Adipocyte (in vitro differentiated cells): ENCODE results near the gene ARHGDIB.
A peak's percentile ranks its signal among the peaks of the same experiment; 100 is the strongest.

Source experiments
- DNase-seq: peaks from one replicate; pipeline ENCODE4 v3.0.0-alpha.2; 2015; ENCODE audit warnings: low read depth
- H3K27me3 ChIP-seq: replicated peaks from 2 replicates; pipeline ENCODE4 v1.7.0; 2013; ENCODE audit warnings: mild to moderate bottlenecking, low read length, moderate library complexity; ENCODE audit not compliant: control insufficient read depth, insufficient read depth
- H3K36me3 ChIP-seq: 2 replicates; pipeline ENCODE4 v1.7.0; 2013; ENCODE audit warnings: low read length, mild to moderate bottlenecking, moderate library complexity; ENCODE audit not compliant: control insufficient read depth, insufficient read depth, severe bottlenecking
- H3K4me1 ChIP-seq: 2 replicates; pipeline ENCODE4 v1.7.0; 2013; ENCODE audit warnings: mild to moderate bottlenecking, low read length, moderate library complexity; ENCODE audit not compliant: control insufficient read depth, insufficient read depth
- H3K4me3 ChIP-seq: 2 replicates; pipeline ENCODE4 v1.7.0; 2013; ENCODE audit warnings: mild to moderate bottlenecking, low read length, moderate library complexity
- H3K9ac ChIP-seq: 2 replicates; pipeline ENCODE4 v1.7.0; 2013; ENCODE audit warnings: mild to moderate bottlenecking, low read length, moderate library complexity
- H3K9me3 ChIP-seq: 2 replicates; pipeline ENCODE4 v1.7.0; 2013; ENCODE audit warnings: mild to moderate bottlenecking, low read length, moderate library complexity; ENCODE audit not compliant: control insufficient read depth

ARHGDIB gene

DNA sequence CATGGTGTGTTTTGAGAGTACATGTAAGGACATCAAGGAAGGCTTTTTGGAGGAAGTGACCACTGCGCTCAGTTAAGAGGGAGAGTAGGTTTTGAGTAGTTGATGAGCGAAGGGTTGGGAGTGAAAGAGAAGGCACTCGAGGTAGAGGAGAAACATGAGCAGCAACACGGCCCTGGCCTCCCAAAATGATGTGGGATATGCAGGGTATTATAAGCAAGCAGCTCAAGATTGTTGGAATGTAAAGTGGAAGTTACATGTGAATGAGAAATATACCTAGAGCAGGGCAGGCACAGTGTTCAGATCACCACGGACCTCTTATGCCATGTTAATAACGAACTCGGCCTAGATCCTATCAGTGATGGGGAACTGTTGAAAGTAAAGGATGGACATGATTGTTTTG is 2.1 kb upstream of the ARHGDIB start:
- Histone ChIP-seq H3K27me3 (no peaks in the 10 kb centered on the region), H3K9ac (no peak overlapping the region), H3K4me1 (peaks cover 4% of the 10 kb centered on the region), H3K4me3 (no peak overlapping the region), H3K36me3 (no peaks in the 10 kb centered on the region), H3K9me3 (no peaks in the 10 kb centered on the region)
- DNase-seq: no peak

DNA sequence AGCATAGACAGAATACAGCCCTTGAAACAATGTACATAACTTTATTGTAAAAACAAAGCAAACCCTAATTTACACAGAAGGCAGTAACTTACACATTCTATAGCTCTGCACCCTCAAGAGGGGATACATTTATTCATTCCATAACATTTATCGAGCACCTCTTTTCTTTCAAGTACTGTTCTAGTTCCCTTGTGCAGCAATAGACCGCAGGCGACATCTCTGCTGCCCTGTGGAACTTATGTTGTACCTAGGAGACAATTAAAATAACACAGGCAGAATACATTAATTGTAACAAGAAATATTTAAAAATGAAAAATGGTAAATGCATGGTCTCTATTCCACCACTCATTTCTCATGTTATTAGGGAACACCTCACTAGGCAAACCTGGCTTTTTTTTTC is 1.4 kb upstream of the ARHGDIB start:
- H3K9ac ChIP-seq: no peak overlapping the region
- no peak for DNase-seq
- H3K4me3 ChIP-seq: no peak overlapping the region
- peaks cover 4% of the 10 kb centered on the region for H3K4me1 ChIP-seq
- H3K9me3 ChIP-seq: no peaks in the 10 kb centered on the region
- no peaks in the 10 kb centered on the region for H3K36me3 ChIP-seq
- H3K27me3 ChIP-seq: no peaks in the 10 kb centered on the region

DNA sequence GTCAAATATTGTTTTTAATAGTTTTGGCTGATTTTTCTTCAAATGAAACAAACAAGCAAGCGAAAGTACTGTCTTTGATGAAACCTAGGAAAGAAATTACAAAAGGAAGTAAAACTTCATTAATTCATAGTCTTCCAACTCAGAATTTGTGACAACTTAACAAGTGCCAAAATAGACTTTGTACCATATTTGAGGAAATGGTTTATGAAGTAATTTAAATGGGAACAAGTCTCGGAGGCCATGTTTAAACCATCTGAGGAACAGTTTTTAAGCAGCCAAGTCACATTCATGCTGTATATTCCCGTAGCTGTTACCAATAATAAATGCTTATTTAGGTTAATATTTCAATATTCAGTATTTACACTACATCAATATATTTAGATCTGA is 745 bp upstream of the ARHGDIB start:
- Histone ChIP-seq H3K36me3 (no peaks in the 10 kb centered on the region), H3K4me3 (no peak overlapping the region), H3K27me3 (no peaks in the 10 kb centered on the region), H3K9me3 (no peaks in the 10 kb centered on the region), H3K9ac (no peak overlapping the region), H3K4me1 (peaks cover 9% of the 10 kb centered on the region)
- no peak for DNase-seq

DNA sequence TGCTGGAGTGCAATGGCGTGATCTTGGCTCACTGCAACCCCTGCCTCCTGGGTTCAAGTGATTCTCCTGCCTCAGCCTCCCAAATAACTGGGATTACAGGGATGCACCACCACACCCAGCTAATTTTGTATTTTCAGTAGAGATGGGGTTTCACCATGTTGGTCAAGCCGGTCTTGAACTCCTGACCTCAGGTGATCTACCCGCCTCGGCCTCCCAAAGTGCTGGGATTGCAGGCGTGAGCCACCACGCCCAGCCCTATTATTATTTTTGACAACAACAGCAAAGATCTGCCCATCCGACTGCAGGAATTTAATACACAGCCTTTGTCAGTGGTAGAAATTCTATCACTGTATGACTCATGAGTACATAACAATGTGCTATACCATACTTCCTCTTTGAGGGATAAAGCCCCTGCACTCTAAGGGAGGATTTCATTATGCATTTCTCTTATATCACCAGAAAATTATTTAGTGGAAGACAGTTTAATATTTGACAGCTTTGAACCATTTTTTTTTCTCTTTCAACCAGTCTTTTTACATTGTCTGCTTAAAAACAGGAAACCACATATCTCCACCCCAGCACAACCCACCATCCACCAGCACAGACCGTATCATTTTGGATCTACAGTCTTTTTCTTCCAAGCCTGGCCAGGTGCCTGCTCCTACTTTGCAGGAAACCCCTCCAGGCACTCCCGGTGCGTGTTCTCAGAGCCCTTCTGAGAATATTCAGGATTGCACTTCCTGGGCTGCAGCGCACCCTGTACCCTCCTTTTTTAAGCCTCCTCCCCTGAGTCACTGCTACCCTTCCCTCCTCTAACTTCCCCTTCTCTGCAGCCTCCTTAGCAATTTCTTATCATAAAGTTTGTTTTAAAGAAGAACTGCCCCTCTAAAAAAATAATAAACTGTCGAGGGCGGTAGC is 594 bp downstream of the ARHGDIB start:
- peak; percentile 17 for DNase-seq

DNA sequence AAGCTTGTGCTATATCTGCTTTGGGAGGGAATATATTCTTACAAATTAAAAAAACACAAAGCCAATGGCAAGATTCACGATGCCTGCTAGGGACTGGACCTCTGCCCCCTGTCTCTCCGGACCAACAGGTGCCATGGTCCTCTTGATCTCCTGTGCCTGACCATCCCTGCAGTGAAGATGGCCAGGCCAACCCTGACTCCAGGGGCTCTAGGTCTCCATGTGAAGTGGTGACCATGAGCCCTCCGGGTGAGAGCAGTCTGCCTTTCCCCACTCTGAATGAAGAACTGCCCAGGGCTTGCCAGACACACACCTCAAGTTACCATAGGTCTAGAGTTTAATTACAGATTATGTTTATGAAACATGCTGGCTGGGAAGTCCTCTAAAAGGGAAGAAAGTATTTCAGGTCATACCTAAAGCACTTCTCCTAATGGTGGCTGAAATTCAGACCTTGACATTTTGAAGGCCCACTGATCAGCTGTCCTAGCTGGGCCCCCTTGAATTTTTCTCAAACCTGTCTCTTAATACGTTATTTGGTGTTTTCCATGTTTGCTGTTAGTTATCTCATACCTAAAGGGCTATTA is 1.4 kb downstream of the ARHGDIB start:
- Histone ChIP-seq H3K36me3 (no peaks in the 10 kb centered on the region), H3K9ac (no peak overlapping the region), H3K4me1 (peaks cover 10% of the 10 kb centered on the region), H3K9me3 (no peaks in the 10 kb centered on the region), H3K27me3 (no peaks in the 10 kb centered on the region), H3K4me3 (no peak overlapping the region)
- no peak for DNase-seq

More for the DNA sequence above, 594 bp downstream of the ARHGDIB start:
- Histone ChIP-seq H3K36me3 (no peaks in the 10 kb centered on the region), H3K4me3 (peak overlapping the region; percentile 66), H3K9me3 (no peaks in the 10 kb centered on the region), H3K4me1 (peaks cover 10% of the 10 kb centered on the region), H3K27me3 (no peaks in the 10 kb centered on the region), H3K9ac (peak overlapping the region; percentile 28)

DNA sequence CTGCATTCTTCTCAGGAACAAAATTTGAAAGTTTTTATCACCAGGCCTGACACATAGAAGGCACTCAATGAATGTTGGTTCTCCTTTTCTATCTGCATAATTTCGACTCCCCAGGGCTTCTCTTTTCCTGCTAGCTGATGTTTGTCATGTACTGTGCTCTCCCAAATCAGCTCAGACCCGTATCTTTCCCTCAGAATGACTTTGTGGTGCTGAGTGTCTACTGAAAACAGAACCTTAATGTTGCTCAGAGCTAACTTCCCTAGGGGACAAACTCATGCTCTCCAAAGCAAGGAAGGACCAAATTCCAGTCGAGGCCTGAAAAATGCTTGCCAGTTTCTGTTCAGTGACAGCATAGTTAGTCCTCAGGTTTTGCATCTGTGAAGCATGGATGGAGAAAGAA is 1.9 kb downstream of the ARHGDIB start:
- H3K4me1 ChIP-seq: peaks cover 10% of the 10 kb centered on the region
- no peaks in the 10 kb centered on the region for H3K9me3 ChIP-seq
- no peaks in the 10 kb centered on the region for H3K27me3 ChIP-seq
- DNase-seq: no peak
- H3K4me3 ChIP-seq: no peak overlapping the region
- no peaks in the 10 kb centered on the region for H3K36me3 ChIP-seq
- no peak overlapping the region for H3K9ac ChIP-seq

DNA sequence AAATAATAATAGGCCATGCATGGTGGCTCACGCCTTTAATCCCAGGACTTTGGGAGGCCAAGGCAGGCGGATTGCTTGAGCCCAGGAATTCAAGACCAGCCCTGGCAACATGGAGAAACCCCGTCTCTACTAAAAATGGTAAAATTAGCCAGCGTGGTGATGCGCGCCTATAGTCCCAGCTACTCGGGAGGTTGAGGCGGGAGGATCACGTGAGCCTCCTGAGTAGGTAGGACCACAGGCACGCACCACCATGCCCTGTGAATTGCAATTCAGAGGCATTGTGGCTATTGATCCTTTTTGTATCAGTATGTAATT is 2.3 kb downstream of the ARHGDIB start:
- no peaks in the 10 kb centered on the region for H3K36me3 ChIP-seq
- H3K9ac ChIP-seq: no peak overlapping the region
- H3K27me3 ChIP-seq: no peaks in the 10 kb centered on the region
- DNase-seq: no peak
- no peaks in the 10 kb centered on the region for H3K9me3 ChIP-seq
- H3K4me3 ChIP-seq: no peak overlapping the region
- H3K4me1 ChIP-seq: peaks cover 10% of the 10 kb centered on the region

DNA sequence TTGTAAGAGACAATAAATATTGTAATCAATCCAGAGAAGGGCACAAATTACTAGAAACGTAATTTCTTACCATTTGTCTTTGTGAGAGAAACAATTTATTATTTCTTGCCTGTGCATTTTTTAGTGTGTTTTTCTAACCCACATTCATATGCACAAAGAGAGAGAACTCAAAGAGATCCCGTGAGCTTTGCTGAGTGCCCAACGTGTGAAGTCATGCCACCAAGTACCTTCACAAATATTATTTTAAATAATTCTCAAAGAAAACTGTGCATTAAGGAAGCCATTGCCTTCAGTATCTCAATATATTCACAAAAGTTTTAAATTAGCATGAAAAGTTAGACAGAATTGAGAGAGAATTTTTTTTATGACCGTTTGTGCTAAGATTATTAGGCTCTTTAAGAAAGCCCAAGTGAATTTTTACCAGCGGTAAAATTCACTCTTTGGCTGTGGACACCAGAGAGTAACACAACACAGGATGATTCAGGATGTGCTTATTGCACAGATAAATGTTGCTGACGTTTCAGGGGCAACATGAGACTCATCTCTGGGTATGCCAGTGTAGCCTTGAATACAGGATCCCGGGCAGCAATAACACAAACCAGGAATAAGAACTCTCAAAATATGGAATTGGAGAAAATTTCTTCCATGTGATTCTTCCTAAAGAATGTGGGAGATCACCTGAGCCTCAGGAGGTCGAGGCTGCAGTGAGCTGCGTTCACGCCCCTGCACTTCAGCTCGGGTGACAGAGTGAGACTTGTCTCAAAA is 2.9 kb downstream of the ARHGDIB start:
- Histone ChIP-seq H3K9me3 (no peaks in the 10 kb centered on the region), H3K27me3 (no peaks in the 10 kb centered on the region), H3K4me1 (peaks cover 10% of the 10 kb centered on the region), H3K4me3 (no peak overlapping the region), H3K9ac (no peak overlapping the region), H3K36me3 (no peaks in the 10 kb centered on the region)
- no peak for DNase-seq

DNA sequence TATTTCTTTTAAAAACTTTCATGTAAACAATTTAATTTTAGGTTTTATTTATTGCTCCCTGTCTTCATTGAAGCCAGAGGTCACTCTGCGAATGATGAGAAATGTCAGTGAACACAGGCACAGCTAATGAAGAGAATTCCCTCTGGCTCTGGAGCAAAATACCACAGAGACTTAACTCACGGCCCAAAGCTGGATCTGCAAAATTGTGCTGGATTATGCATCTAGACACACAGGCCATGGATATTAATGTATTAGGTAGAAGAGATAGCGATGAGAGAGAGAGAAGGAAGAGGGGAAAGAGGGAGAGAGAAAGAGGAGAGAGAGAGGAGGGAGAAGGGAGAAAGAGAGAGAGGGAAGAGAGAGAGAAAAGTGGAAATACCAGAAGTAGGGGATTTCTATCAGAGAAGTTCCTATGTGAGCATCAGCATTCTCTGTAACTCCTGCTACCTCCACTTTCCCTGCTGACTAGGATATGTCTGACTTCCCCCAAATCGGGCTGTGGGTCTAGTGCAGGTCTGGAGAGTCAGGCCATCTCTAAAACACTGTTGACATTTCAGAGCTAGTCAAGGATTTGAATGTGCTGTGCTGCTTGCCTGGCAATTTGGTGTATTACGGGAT is 3.7 kb downstream of the ARHGDIB start:
- H3K36me3 ChIP-seq: no peaks in the 10 kb centered on the region
- no peak for DNase-seq
- no peak overlapping the region for H3K9ac ChIP-seq
- H3K27me3 ChIP-seq: no peaks in the 10 kb centered on the region
- peaks cover 10% of the 10 kb centered on the region for H3K4me1 ChIP-seq
- no peaks in the 10 kb centered on the region for H3K9me3 ChIP-seq
- no peak overlapping the region for H3K4me3 ChIP-seq

DNA sequence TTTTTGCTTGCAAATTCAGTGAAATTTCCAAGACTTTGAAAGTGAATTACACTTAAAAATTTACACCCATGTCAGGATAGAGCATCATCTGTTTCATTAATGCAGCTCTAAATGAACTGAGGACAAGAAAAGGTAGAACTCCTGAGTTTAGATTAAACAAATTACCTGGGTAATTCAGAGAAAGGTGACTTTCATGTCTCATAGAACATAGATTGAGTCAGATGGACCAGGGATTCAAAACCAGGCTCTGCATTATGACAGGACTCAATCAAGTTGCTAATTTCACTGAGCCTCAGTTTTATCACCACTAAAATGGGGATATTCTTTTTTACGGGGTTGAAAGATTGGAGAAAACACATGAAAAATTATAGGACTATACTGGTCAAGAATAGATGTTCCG is 4.5 kb downstream of the ARHGDIB start:
- Histone ChIP-seq H3K36me3 (no peaks in the 10 kb centered on the region), H3K9me3 (no peaks in the 10 kb centered on the region), H3K4me1 (peaks cover 14% of the 10 kb centered on the region), H3K9ac (no peak overlapping the region), H3K27me3 (no peaks in the 10 kb centered on the region), H3K4me3 (no peak overlapping the region)
- DNase-seq: no peak
